HCT116 (cell line): ENCODE data around the gene ZNF318. TPM values are rescaled to one million over a fixed set of nuclear protein-coding genes. Genes with fewer than 3 reads are reported as not detected.

ENCODE experiments used
- ATAC-seq: fragments of 200-7000 bp; cut with Tn5 transposase; 2 replicates; pipeline ENCODE4 v1.9.1; 2020; ENCODE audit warnings: mild to moderate bottlenecking, moderate library complexity
- BruUV-seq: library from RNA; stranded (reverse); fragments of 400-500 nt; replicated peaks from 2 replicates; lab custom pipeline; 2021; lab: Mats Ljungman, UMichigan
- CTCF ChIA-PET: fragments of 300-600 bp; sonication (Branson Sonifier 250); formaldehyde crosslinking; loops from one replicate; lab custom pipeline; 2021; ENCODE audit warnings: antibody characterized with exemption; lab: Charles Lee
- POLR2A ChIA-PET: fragments of 300-600, 350-600 bp; sonication (Branson Sonifier 250); formaldehyde crosslinking; loops from one replicate; lab custom pipeline; 2021; ENCODE audit warnings: antibody characterized with exemption; lab: Charles Lee
- RAD21 ChIA-PET, 2 experiments: fragments of 300-600 bp; sonication (Branson Sonifier 250); formaldehyde crosslinking; loops; one replicate each; lab custom pipeline; 2023; ENCODE audit warnings: low total read pairs in 2 of 2; ENCODE audit not compliant: uncharacterized antibody in 2 of 2, unreplicated experiment in 2 of 2, low non-redundant PET in 1 of 2; lab: Charles Lee
- DNase-seq: peaks from one replicate; pipeline ENCODE4 v3.0.0-alpha.2; 2010; ENCODE audit warnings: low read depth, low spot score
- H2AFZ ChIP-seq: fragments of 200-600 bp; shearing (Covaris generic), sonication (generic); 2 replicates; pipeline ENCODE4 v1.6.1; 2017; ENCODE audit warnings: low read depth, mixed run types, mixed read lengths, antibody characterized with exemption, low read length; ENCODE audit not compliant: poor library complexity, severe bottlenecking
- H3K27ac ChIP-seq: 2 replicates; pipeline ENCODE4 v1.5.1; 2012; ENCODE audit warnings: low read depth, low read length
- H3K27me3 ChIP-seq: fragments of 200-600 bp; sonication (generic); 2 replicates; pipeline ENCODE4 v1.6.1; 2016; ENCODE audit warnings: mixed run types, low read length, mixed read lengths; ENCODE audit not compliant: insufficient read depth
- H3K36me3 ChIP-seq, 2 experiments: fragments of 200-500 bp in 1 of 2; fragments of 200-600 bp in 1 of 2; sonication (Bioruptor generic) in 1 of 2; sonication (generic) in 1 of 2; 2 replicates each; pipeline versions ENCODE4 v1.5.1 to v1.6.1; 2014 to 2016; ENCODE audit warnings: low read length in 2 of 2, inconsistent platforms in 1 of 2, mixed read lengths in 1 of 2, mixed run types in 1 of 2; ENCODE audit not compliant: insufficient read depth in 2 of 2, control insufficient read depth in 1 of 2
- H3K4me1 ChIP-seq, 2 experiments: fragments of 200-600 bp in 1 of 2; sonication (generic) in 1 of 2; 2 replicates each; pipeline versions ENCODE4 v1.5.1 to v1.6.1; 2012 to 2017; ENCODE audit warnings: low read length in 2 of 2, inconsistent platforms in 1 of 2, mild to moderate bottlenecking in 1 of 2, mixed read lengths in 1 of 2, mixed run types in 1 of 2, moderate library complexity in 1 of 2; ENCODE audit not compliant: insufficient read depth in 2 of 2, control insufficient read depth in 1 of 2
- H3K4me2 ChIP-seq: fragments of 200-600 bp; sonication (generic); 2 replicates; pipeline ENCODE4 v1.6.1; 2017; ENCODE audit warnings: mixed run types, low read length, mixed read lengths
- H3K4me3 ChIP-seq, 2 experiments: fragments of 200-600 bp in 1 of 2; sonication (generic) in 1 of 2; replicated peaks in 1 of 2; 2 replicates each; pipeline ENCODE4 v1.5.1; 2011 to 2016; ENCODE audit warnings: low read length in 2 of 2, control low read depth in 1 of 2, low read depth in 1 of 2, mild to moderate bottlenecking in 1 of 2, mixed read lengths in 1 of 2, mixed run types in 1 of 2
- H3K79me2 ChIP-seq: fragments of 200-600 bp; sonication (generic); 2 replicates; pipeline ENCODE4 v1.6.1; 2017; ENCODE audit warnings: mild to moderate bottlenecking, mixed run types, low read length, moderate library complexity, mixed read lengths; ENCODE audit not compliant: insufficient read depth
- H3K9ac ChIP-seq: fragments of 200-600 bp; sonication (generic); 2 replicates; pipeline ENCODE4 v1.6.1; 2016; ENCODE audit warnings: low read length, mixed read lengths
- H3K9me2 ChIP-seq: fragments of 200-600 bp; sonication (generic), shearing (Covaris generic); 2 replicates; pipeline ENCODE4 v1.6.1; 2017; ENCODE audit warnings: mixed run types, mild to moderate bottlenecking, moderate library complexity; ENCODE audit not compliant: insufficient read depth
- H3K9me3 ChIP-seq, 2 experiments: fragments of 200-500 bp in 1 of 2; fragments of 200-600 bp in 1 of 2; sonication (Bioruptor generic) in 1 of 2; sonication (generic) in 1 of 2; 2 replicates each; pipeline ENCODE4 v1.6.1; 2014 to 2017; ENCODE audit warnings: low read length in 2 of 2, mixed read lengths in 2 of 2, inconsistent platforms in 1 of 2, low read depth in 1 of 2, mild to moderate bottlenecking in 1 of 2, mixed run types in 1 of 2, moderate library complexity in 1 of 2; ENCODE audit not compliant: control insufficient read depth in 1 of 2, insufficient read depth in 1 of 2
- H4K20me1 ChIP-seq: fragments of 200-600 bp; sonication (generic), shearing (Covaris generic); 2 replicates; pipeline ENCODE4 v1.6.1; 2017; ENCODE audit warnings: mixed run types, mild to moderate bottlenecking, moderate library complexity; ENCODE audit not compliant: insufficient read depth
- CEBPB ChIP-seq: IDR thresholded peaks from 2 replicates; pipeline ENCODE4 v1.6.1; 2012; ENCODE audit warnings: low read depth
- EGR1 ChIP-seq: IDR thresholded peaks from 2 replicates; pipeline ENCODE4 v1.6.1; 2012; ENCODE audit warnings: low read depth
- MAX ChIP-seq: IDR thresholded peaks from 2 replicates; pipeline ENCODE4 v1.6.1; 2012
- SRF ChIP-seq: IDR thresholded peaks from 2 replicates; pipeline ENCODE4 v1.6.1; 2012; ENCODE audit warnings: low read depth
- TCF7L2 ChIP-seq: IDR thresholded peaks from 2 replicates; pipeline ENCODE4 v1.7.0; 2011; ENCODE audit warnings: borderline replicate concordance, inconsistent platforms; ENCODE audit not compliant: insufficient read depth, insufficient read length; ENCODE audit errors: extremely low read depth
- intact Hi-C: fragments of 100-400 bp; cut with micrococcal nuclease; formaldehyde crosslinking; loops from 2 replicates; pipeline ENCODE4 v1.10.0; 2022
- total RNA-seq: library from RNA; stranded (reverse); gene quantifications from one replicate; pipeline ENCODE4 v1.2.1, GENCODE V29; 2021; ENCODE audit not compliant: unreplicated experiment
- TF ChIP-seq, protein P1 (sequence below): IDR thresholded peaks from 2 replicates; pipeline ENCODE4 v1.6.1; 2012; ENCODE audit warnings: low read depth
- TF ChIP-seq, protein P2 (sequence below): IDR thresholded peaks from 2 replicates; pipeline ENCODE4 v1.6.1; 2011; ENCODE audit warnings: mild to moderate bottlenecking, low read length, moderate library complexity; ENCODE audit not compliant: insufficient replicate concordance; ENCODE audit errors: extremely low read depth

Gene ZNF318
- total RNA-seq, 1 experiment from 2014 or later, result 15.2 TPM

DNA sequence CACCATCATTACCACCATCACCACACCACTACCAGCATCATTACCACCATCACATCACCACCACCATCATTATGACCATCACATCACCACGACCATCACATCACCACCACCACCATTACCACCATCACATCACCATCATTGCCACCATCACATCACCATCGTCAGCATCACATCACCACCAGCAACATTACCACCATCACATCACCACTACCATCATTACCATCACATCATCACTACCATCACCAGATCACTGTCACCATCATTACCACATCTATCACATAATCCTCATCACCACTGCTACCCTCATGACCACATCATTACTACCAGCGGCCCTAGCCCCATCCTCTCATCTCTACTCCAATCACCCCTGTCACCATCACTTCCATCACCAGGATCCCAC, 74.9 kb downstream of the ZNF318 start:
- TF ChIP-seq, protein P1, sequence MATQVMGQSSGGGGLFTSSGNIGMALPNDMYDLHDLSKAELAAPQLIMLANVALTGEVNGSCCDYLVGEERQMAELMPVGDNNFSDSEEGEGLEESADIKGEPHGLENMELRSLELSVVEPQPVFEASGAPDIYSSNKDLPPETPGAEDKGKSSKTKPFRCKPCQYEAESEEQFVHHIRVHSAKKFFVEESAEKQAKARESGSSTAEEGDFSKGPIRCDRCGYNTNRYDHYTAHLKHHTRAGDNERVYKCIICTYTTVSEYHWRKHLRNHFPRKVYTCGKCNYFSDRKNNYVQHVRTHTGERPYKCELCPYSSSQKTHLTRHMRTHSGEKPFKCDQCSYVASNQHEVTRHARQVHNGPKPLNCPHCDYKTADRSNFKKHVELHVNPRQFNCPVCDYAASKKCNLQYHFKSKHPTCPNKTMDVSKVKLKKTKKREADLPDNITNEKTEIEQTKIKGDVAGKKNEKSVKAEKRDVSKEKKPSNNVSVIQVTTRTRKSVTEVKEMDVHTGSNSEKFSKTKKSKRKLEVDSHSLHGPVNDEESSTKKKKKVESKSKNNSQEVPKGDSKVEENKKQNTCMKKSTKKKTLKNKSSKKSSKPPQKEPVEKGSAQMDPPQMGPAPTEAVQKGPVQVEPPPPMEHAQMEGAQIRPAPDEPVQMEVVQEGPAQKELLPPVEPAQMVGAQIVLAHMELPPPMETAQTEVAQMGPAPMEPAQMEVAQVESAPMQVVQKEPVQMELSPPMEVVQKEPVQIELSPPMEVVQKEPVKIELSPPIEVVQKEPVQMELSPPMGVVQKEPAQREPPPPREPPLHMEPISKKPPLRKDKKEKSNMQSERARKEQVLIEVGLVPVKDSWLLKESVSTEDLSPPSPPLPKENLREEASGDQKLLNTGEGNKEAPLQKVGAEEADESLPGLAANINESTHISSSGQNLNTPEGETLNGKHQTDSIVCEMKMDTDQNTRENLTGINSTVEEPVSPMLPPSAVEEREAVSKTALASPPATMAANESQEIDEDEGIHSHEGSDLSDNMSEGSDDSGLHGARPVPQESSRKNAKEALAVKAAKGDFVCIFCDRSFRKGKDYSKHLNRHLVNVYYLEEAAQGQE, result no peak
- TF ChIP-seq SRF, result no peak
- no peak for TF ChIP-seq MAX
- no peak for TF ChIP-seq TCF7L2
- TF ChIP-seq, protein P2, sequence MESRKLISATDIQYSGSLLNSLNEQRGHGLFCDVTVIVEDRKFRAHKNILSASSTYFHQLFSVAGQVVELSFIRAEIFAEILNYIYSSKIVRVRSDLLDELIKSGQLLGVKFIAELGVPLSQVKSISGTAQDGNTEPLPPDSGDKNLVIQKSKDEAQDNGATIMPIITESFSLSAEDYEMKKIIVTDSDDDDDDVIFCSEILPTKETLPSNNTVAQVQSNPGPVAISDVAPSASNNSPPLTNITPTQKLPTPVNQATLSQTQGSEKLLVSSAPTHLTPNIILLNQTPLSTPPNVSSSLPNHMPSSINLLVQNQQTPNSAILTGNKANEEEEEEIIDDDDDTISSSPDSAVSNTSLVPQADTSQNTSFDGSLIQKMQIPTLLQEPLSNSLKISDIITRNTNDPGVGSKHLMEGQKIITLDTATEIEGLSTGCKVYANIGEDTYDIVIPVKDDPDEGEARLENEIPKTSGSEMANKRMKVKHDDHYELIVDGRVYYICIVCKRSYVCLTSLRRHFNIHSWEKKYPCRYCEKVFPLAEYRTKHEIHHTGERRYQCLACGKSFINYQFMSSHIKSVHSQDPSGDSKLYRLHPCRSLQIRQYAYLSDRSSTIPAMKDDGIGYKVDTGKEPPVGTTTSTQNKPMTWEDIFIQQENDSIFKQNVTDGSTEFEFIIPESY, result no peak
- TF ChIP-seq CEBPB, result no peak
- no peak for TF ChIP-seq EGR1
- H4K20me1 ChIP-seq, result no peaks in the 10 kb centered on the region
- POLR2A ChIA-PET, result no interaction called here

More for the DNA sequence above, 74.9 kb downstream of the ZNF318 start:
- H2AFZ ChIP-seq, result no peak overlapping the region
- RAD21 ChIA-PET, result no interaction called here
- H3K9me3 ChIP-seq, result no peaks in the 10 kb centered on the region
- BruUV-seq, result no TSS peak
- H3K4me3 ChIP-seq, result no peak overlapping the region
- H3K4me1 ChIP-seq, result no peaks in the 10 kb centered on the region
- intact Hi-C loops, result no loop called here
- no peaks in the 10 kb centered on the region for H3K36me3 ChIP-seq
- no peak overlapping the region for H3K9ac ChIP-seq
- no peak overlapping the region for H3K27ac ChIP-seq
- no peaks in the 10 kb centered on the region for H3K27me3 ChIP-seq
- CTCF ChIA-PET, result no interaction called here
- ATAC-seq (no peak), DNase-seq (no peak)
- no peaks in the 10 kb centered on the region for H3K9me2 ChIP-seq
- no peaks in the 10 kb centered on the region for H3K79me2 ChIP-seq
- H3K4me2 ChIP-seq, result no peak overlapping the region
